ENCODE results near the gene PTPN11. TPM values are rescaled to one million over a fixed set of nuclear protein-coding genes. Genes with fewer than 3 reads are reported as not detected.

Gene PTPN11
- polyA plus RNA-seq (79.6 and 92.5 TPM in 2 replicates), polyA minus RNA-seq (116 and 135 TPM in 2 replicates)

GRCh38 chr12:112418608-112419296 lies at the start of gene PTPN11:
TSS of gene PTPN11 (plus strand) at chr12:112418947. CDS start at chr12:112419112, 165 bp downstream.
- H3K4me2 ChIP-seq (ENCODE audit: low read length): peak within 1 kb of the TSS; percentile 69
- H2AFZ ChIP-seq (ENCODE audit: low read depth, low read length): peak within 1 kb of the TSS; percentile 98
- H3K79me2 ChIP-seq (replicated peaks; ENCODE audit: insufficient read depth, low read length): peaks cover 31% of the 10 kb centered on the region
- H3K9me3 ChIP-seq (ENCODE audit: low read length): no peaks in the 10 kb centered on the region
- no peaks in the 10 kb centered on the region for H3F3A ChIP-seq (ENCODE audit: insufficient read depth, low read length, poor library complexity, severe bottlenecking)
- peak within 1 kb of the TSS; percentile 97 for H3K27ac ChIP-seq (ENCODE audit: low read length)
- TF ChIP-seq, protein P1, sequence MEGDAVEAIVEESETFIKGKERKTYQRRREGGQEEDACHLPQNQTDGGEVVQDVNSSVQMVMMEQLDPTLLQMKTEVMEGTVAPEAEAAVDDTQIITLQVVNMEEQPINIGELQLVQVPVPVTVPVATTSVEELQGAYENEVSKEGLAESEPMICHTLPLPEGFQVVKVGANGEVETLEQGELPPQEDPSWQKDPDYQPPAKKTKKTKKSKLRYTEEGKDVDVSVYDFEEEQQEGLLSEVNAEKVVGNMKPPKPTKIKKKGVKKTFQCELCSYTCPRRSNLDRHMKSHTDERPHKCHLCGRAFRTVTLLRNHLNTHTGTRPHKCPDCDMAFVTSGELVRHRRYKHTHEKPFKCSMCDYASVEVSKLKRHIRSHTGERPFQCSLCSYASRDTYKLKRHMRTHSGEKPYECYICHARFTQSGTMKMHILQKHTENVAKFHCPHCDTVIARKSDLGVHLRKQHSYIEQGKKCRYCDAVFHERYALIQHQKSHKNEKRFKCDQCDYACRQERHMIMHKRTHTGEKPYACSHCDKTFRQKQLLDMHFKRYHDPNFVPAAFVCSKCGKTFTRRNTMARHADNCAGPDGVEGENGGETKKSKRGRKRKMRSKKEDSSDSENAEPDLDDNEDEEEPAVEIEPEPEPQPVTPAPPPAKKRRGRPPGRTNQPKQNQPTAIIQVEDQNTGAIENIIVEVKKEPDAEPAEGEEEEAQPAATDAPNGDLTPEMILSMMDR (IDR thresholded peaks at IDR 0.05; ENCODE audit: poor library complexity, severe bottlenecking): peak; percentile 68
- TF ChIP-seq EP300 (conservative IDR thresholded peaks at IDR 0.05; ENCODE audit: poor library complexity, severe bottlenecking) (peak; percentile 80), TAF1 (IDR thresholded peaks at IDR 0.05; ENCODE audit: low read depth) (peak; percentile 93), EZH2 (IDR thresholded peaks at IDR 0.05; ENCODE audit: borderline replicate concordance, insufficient read depth, low read length, poor library complexity, severe bottlenecking) (no peak), MXI1 (conservative IDR thresholded peaks at IDR 0.05; ENCODE audit: poor library complexity, severe bottlenecking) (peak; percentile 85), RAD21 (conservative IDR thresholded peaks at IDR 0.05) (peak; percentile 38), REST (IDR thresholded peaks at IDR 0.05; ENCODE audit: borderline replicate concordance) (peak; percentile 83), POLR2AphosphoS5 (IDR thresholded peaks at IDR 0.05) (peak; percentile 99), SMC3 (conservative IDR thresholded peaks at IDR 0.05; ENCODE audit: poor library complexity) (peak; percentile 39)
- H3K9me2 ChIP-seq (ENCODE audit: insufficient read depth, low read length): no peaks in the 10 kb centered on the region
- no peaks in the 10 kb centered on the region for H4K20me1 ChIP-seq (ENCODE audit: insufficient read depth)
- H3K9ac ChIP-seq (ENCODE audit: low read length): peak within 1 kb of the TSS; percentile 95
- no peaks in the 10 kb centered on the region for H3K36me3 ChIP-seq (ENCODE audit: insufficient read depth, low read length)
- H3K4me3 ChIP-seq (ENCODE audit: low read length): peak within 1 kb of the TSS; percentile 99
- H3K27me3 ChIP-seq (ENCODE audit: insufficient read depth, low read depth, low read length): no peaks in the 10 kb centered on the region

- no peaks in the 10 kb centered on the region for H3K9me3 ChIP-seq (ENCODE audit: low read length)
- no peak overlapping the region for H3K4me3 ChIP-seq (ENCODE audit: low read length)
These were observed 48.5 kb upstream of the PTPN11 start for GRCh38 chr12:112370199-112370598.

More at GRCh38 chr12:112370199-112370598, 48.5 kb upstream of the PTPN11 start:
- H3K9me2 ChIP-seq (ENCODE audit: insufficient read depth, low read length): no peaks in the 10 kb centered on the region
- peaks cover 79% of the 10 kb centered on the region for H3K79me2 ChIP-seq (replicated peaks; ENCODE audit: insufficient read depth, low read length)
- no peaks in the 10 kb centered on the region for H3K36me3 ChIP-seq (ENCODE audit: insufficient read depth, low read length)
- TF ChIP-seq RAD21 (conservative IDR thresholded peaks at IDR 0.05): no peak
- TF ChIP-seq EZH2 (IDR thresholded peaks at IDR 0.05; ENCODE audit: borderline replicate concordance, insufficient read depth, low read length, poor library complexity, severe bottlenecking): no peak
- TF ChIP-seq POLR2AphosphoS5 (IDR thresholded peaks at IDR 0.05): no peak
- TF ChIP-seq EP300 (conservative IDR thresholded peaks at IDR 0.05; ENCODE audit: poor library complexity, severe bottlenecking): no peak
- TF ChIP-seq SMC3 (conservative IDR thresholded peaks at IDR 0.05; ENCODE audit: poor library complexity): no peak
- TF ChIP-seq, protein P1 (IDR thresholded peaks at IDR 0.05; ENCODE audit: poor library complexity, severe bottlenecking): no peak
- no peak for TF ChIP-seq REST (IDR thresholded peaks at IDR 0.05; ENCODE audit: borderline replicate concordance)
- TF ChIP-seq MXI1 (conservative IDR thresholded peaks at IDR 0.05; ENCODE audit: poor library complexity, severe bottlenecking): no peak
- no peak for TF ChIP-seq TAF1 (IDR thresholded peaks at IDR 0.05; ENCODE audit: low read depth)
- H3F3A ChIP-seq (ENCODE audit: insufficient read depth, low read length, poor library complexity, severe bottlenecking): no peaks in the 10 kb centered on the region
- no peak overlapping the region for H3K9ac ChIP-seq (ENCODE audit: low read length)
- H3K27me3 ChIP-seq (ENCODE audit: insufficient read depth, low read depth, low read length): no peaks in the 10 kb centered on the region
- H4K20me1 ChIP-seq (ENCODE audit: insufficient read depth): no peaks in the 10 kb centered on the region
- no peak overlapping the region for H2AFZ ChIP-seq (ENCODE audit: low read depth, low read length)
- no peak overlapping the region for H3K4me2 ChIP-seq (ENCODE audit: low read length)
- H3K27ac ChIP-seq (ENCODE audit: low read length): no peak overlapping the region
